Measurements from ENCODE around the gene DHX57.

- TF ChIP-seq POLR2A (IDR thresholded peaks at IDR 0.05) (no peak), CTCF (IDR thresholded peaks at IDR 0.05) (no peak), EP300 (IDR thresholded peaks at IDR 0.05) (no peak), POLR2AphosphoS5 (IDR thresholded peaks at IDR 0.05) (no peak)
These were observed 25.7 kb downstream of the DHX57 start for GRCh38 chr2:38850045-38850444.
